GM12865 (cell line): Measurements from ENCODE around the gene SIRT3.

Source experiments
- DNase-seq: peaks from one replicate; pipeline ENCODE4 v3.0.0; 2010; ENCODE audit warnings: low read depth
- H3K4me3 ChIP-seq: 2 replicates; pipeline ENCODE4 v1.5.1; 2011; ENCODE audit warnings: mild to moderate bottlenecking, low read depth, low read length, control low read depth
- TF ChIP-seq, protein P1 (sequence below): IDR thresholded peaks from 2 replicates; pipeline ENCODE4 v1.5.1; 2011; ENCODE audit warnings: low read length, control low read depth, low read depth, inconsistent platforms; ENCODE audit not compliant: insufficient read depth; ENCODE audit errors: missing control alignments

Gene SIRT3

DNA sequence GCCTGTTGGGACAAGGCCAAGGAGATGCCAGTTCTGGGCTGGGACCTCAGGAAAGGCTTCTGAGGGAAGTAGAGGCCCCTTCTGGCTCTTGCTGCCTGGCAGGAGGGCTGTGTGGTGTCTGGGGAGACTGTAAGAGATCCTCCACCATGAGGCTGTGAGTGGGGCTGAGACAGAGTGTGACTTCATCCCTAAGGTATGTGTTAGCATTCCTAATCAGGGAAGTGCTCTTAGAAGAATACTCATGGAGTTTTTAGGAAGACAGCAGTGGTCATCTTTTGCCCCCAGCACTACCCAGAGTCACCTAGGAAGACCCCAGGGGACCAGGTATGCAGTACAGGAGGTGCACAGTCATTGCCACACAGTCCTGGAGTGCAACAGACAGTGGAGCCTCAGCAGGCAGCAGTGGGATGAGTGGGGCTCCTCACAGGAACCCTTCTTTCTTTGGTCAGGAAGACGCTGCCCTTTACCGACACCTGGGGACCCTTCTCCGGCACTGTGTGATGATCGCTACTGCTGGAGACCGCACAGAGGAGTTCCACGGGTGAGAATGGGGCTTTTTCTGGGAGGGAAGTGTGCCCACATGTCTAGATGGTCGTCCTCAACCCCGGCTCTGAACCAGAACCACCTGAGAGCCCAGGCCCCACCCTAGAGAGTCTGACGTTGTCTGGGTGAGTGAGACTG, 25.9 kb downstream of the SIRT3 start:
- DNase-seq: no peak
- H3K4me3 ChIP-seq: no peak overlapping the region
- TF ChIP-seq, protein P1, sequence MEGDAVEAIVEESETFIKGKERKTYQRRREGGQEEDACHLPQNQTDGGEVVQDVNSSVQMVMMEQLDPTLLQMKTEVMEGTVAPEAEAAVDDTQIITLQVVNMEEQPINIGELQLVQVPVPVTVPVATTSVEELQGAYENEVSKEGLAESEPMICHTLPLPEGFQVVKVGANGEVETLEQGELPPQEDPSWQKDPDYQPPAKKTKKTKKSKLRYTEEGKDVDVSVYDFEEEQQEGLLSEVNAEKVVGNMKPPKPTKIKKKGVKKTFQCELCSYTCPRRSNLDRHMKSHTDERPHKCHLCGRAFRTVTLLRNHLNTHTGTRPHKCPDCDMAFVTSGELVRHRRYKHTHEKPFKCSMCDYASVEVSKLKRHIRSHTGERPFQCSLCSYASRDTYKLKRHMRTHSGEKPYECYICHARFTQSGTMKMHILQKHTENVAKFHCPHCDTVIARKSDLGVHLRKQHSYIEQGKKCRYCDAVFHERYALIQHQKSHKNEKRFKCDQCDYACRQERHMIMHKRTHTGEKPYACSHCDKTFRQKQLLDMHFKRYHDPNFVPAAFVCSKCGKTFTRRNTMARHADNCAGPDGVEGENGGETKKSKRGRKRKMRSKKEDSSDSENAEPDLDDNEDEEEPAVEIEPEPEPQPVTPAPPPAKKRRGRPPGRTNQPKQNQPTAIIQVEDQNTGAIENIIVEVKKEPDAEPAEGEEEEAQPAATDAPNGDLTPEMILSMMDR: no peak

DNA sequence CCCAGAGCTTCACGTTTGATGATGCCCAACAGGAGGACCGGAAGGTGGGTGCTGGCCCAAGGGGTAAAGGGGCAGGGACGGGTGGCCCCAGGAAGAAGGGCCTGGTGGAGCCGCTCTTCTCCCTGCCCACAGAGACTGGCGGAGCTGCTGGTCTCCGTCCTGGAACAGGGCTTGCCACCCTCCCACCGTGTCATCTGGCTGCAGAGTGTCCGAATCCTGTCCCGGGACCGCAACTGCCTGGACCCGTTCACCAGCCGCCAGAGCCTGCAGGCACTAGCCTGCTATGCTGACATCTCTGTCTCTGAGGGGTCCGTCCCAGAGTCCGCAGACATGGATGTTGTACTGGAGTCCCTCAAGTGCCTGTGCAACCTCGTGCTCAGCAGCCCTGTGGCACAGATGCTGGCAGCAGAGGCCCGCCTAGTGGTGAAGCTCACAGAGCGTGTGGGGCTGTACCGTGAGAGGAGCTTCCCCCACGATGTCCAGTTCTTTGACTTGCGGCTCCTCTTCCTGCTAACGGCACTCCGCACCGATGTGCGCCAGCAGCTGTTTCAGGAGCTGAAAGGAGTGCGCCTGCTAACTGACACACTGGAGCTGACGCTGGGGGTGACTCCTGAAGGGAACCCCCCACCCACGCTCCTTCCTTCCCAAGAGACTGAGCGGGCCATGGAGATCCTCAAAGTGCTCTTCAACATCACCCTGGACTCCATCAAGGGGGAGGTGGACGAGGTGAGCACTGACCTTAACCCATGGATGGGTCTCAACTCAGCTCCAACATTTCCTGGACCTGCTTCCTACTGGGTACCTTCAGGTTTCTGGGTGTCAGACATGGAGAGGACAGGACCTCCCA, 26.6 kb downstream of the SIRT3 start:
- peak overlapping the region; percentile 66 for H3K4me3 ChIP-seq
- DNase-seq: peak; percentile 27
- TF ChIP-seq, protein P1: no peak

DNA sequence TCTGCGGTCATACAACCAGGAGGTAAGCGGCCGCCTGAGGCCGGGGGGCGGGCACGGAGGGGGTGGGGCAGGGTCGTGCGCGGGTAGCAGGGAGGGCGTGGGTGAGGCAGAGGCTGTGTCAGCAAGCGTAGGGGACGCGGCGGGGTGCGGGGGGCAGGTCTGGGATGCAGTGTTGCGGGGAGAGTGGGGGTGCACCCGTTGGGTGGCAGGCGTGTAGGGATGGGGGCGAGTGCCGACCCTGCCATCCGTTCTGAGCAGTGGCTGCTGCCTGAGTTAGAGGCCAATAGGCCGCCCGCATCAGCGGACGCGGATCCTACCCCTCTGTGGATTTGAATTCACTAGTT, 27.3 kb downstream of the SIRT3 start:
- TF ChIP-seq, protein P1: no peak
- H3K4me3 ChIP-seq: peak overlapping the region; percentile 66
- no peak for DNase-seq

DNA sequence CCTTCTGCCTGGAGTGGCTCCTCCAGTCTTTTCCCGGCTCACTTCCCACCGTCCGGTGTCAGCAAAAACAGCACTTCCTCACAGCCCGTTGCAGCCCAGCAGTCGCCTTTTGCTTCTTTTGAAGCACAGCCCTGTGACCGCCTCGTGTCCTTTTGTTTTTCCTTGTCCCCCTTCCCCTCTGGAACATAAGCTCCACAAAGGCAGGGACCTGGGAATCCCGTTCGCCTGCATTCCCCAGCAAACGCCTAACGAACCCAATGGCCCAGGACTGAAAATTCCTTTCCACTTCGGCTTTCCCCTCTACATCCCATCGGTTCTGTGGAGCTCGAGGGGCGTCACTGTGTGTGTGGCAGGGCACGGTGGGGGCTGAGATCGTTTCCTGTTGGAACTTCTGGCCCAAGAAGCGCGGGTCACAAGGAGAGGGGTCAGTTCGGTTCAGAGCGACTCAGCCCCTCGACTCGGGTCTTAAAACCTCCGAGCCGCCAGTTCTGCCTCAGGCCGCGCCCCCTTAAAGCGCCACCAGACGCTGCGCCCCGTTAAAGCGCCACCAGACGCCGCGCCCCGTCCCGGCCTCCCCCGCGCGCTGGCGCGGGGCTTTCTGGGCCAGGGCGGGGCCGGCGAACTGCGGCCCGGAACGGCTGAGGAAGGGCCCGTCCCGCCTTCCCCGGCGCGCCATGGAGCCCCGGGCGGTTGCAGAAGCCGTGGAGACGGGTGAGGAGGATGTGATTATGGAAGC, 27.8 kb downstream of the SIRT3 start:
- H3K4me3 ChIP-seq: peak overlapping the region; percentile 66
- TF ChIP-seq, protein P1: no peak
- peak; percentile 88 for DNase-seq

DNA sequence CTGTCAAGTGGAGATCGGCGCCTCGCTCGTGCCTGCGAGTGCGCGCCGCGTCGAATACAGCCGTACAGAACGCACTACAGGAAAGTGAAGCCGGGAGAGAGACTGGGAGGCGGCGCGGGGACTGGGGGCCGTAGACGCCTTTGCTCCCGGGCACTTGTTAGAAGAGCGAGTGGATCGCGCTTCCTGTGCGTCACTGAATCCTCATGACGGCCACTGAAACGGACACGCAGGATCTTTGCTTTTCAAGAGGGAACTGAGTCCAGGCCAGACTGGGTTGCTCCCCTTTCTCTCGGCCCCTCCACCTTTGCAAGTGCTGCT, 28.3 kb downstream of the SIRT3 start:
- peak; percentile 59 for DNase-seq
- TF ChIP-seq, protein P1: no peak
- H3K4me3 ChIP-seq: peak overlapping the region; percentile 66

DNA sequence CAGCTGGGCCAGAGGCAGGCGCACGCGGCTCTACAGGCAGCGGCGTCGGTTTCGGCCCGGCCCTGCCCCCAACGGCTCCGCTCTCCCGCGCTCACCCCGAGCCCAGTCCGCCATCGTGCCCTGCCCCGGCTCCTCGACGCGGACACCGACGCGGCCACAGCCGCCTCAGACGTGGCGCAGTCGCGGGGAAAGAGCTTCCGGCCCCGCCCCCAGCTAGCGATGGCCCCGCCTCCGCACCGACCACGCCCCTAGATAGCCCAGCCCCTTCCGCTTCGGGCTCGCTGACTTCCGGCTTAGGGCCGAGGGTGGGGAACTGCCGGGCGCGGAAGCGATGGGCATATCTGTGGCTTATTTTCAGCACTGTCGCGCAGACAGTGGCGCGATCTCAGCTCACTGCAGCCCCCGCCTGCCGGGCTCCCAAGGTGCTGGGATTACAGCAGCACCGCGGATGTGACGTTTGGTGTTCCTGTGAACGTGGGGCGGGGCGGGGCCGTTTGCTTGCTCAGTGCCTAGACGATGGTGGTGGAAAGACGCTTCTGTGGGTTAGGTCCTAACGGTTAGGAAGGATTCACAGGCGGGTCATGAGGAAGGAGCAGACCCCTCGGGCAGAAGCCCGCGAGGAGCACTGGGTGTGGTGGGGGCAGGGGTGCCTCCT, 28.8 kb downstream of the SIRT3 start, which contains the start of the genes BET1L and RIC8A:
Gene BET1L (minus strand): TSS at position 192 of the 655 bp plus-strand sequence. CDS start 78 bp downstream, at position 114.
Gene RIC8A (plus strand): TSS at position 501 of the 655 bp plus-strand sequence. CDS start 1,147 bp downstream, outside the sequence.
- H3K4me3 ChIP-seq: peak within 1 kb of the TSS; percentile 94
- TF ChIP-seq, protein P1: no peak
- no peak for DNase-seq
